ENCODE measurements around the gene PBX4.

DNA sequence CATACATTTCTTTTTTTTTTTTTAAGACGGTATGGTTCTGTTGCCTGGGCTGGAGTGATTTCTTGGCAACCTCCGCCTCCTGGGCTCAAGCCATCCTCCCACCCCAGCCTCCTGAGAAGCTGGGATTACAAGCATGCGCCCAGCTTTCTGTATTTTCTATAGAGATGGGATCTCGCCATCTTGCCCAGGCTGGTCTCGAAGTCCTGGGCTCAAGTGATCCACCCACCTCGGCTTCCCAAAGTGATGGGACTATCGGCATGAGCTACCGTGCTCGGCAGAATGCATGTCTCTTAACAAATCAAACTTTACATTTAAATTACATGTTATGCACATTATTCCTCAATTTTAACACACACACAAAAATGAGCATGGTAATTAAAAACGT, 101.3 kb downstream of the PBX4 start:
- TF ChIP-seq CTCF (conservative IDR thresholded peaks at IDR 0.05; ENCODE audit: low read length) (no peak), EZH2phosphoT487 (IDR thresholded peaks at IDR 0.05; ENCODE audit: borderline replicate concordance, low read depth, low read length) (no peak)
